Measurements from ENCODE around the gene TMEM17. TPM values are rescaled to one million over a fixed set of nuclear protein-coding genes. Genes with fewer than 3 reads are reported as not detected.
"Not testable (repeated sequence)": the region's sequence is repeated elsewhere in the genome, so short reads cannot be mapped to it uniquely, and the experiment has no call there.

TMEM17 gene
- total RNA-seq, 4 donors from 2014 or later, result 0.22 to 3.4 (median 2.0) TPM

GRCh38 chr2:62536873-62537547 lies 31.0 kb upstream of the TMEM17 start:
- WGBS, 2 donors (ENCODE audit: low coverage in 1 of 2), result 91 to 97% methylated on average over 5 of the region's 7 CpGs
- H3K36me3 ChIP-seq, result no peaks in the 10 kb centered on the region
- TF ChIP-seq POLR2A (IDR thresholded peaks at IDR 0.05) (no peak), CTCF (IDR thresholded peaks at IDR 0.05) (no peak), POLR2AphosphoS5 (IDR thresholded peaks at IDR 0.05) (no peak), EP300 (IDR thresholded peaks at IDR 0.05) (no peak)
- peaks cover 0 to 18% (median 0%) of the 10 kb centered on the region in 3 donors for H3K4me1 ChIP-seq
- H3K27me3 ChIP-seq, result no peaks in the 10 kb centered on the region
- no peak overlapping the region for H3K4me3 ChIP-seq
- ATAC-seq, result no peak
- no peak overlapping the region for H3K27ac ChIP-seq
- H3K9me3 ChIP-seq, result no peaks in the 10 kb centered on the region

- H3K27ac ChIP-seq, ATAC-seq: not testable (repeated sequence)
- WGBS, 2 donors (ENCODE audit: low coverage in 1 of 2), result 70% methylated on average over 2 of the region's 3 CpGs; no CpG with 5 or more reads in 1 of the 2 donors
Observed at GRCh38 chr2:62535521-62535920, 29.5 kb upstream of the TMEM17 start.

GRCh38 chr2:62531594-62531993 lies 25.6 kb upstream of the TMEM17 start:
- H3K4me3 ChIP-seq, result no peak overlapping the region
- no CpG with 5 or more reads among the region's 7 CpGs for WGBS, 2 donors (ENCODE audit: low coverage in 1 of 2)
- TF ChIP-seq POLR2A (IDR thresholded peaks at IDR 0.05) (no peak), POLR2AphosphoS5 (IDR thresholded peaks at IDR 0.05) (no peak)
- no peak for ATAC-seq
- no peaks in the 10 kb centered on the region for H3K36me3 ChIP-seq
- no peaks in the 10 kb centered on the region for H3K27me3 ChIP-seq
- no peak overlapping the region for H3K27ac ChIP-seq
- no peaks in the 10 kb centered on the region for H3K9me3 ChIP-seq
- H3K4me1 ChIP-seq, result peaks cover 0 to 21% (median 0%) of the 10 kb centered on the region in 3 donors

More at GRCh38 chr2:62535521-62535920, 29.5 kb upstream of the TMEM17 start:
- H3K36me3 ChIP-seq, H3K4me1 ChIP-seq, H3K27me3 ChIP-seq, H3K9me3 ChIP-seq, H3K4me3 ChIP-seq: not testable (repeated sequence)

GRCh38 chr2:62529758-62530157 lies 23.8 kb upstream of the TMEM17 start:
- Histone ChIP-seq H3K27ac (no peak overlapping the region), H3K36me3 (no peaks in the 10 kb centered on the region), H3K4me1 (peaks cover 0 to 33% (median 0%) of the 10 kb centered on the region in 3 donors), H3K9me3 (no peaks in the 10 kb centered on the region), H3K27me3 (no peaks in the 10 kb centered on the region), H3K4me3 (no peak overlapping the region)
- TF ChIP-seq EP300 (IDR thresholded peaks at IDR 0.05), result no peak
- no peak for TF ChIP-seq POLR2A (IDR thresholded peaks at IDR 0.05)
- no peak for TF ChIP-seq CTCF (IDR thresholded peaks at IDR 0.05)
- TF ChIP-seq POLR2AphosphoS5 (IDR thresholded peaks at IDR 0.05), result no peak
- ATAC-seq, result no peak

- WGBS, 2 donors (ENCODE audit: low coverage in 1 of 2), result 47 to 64% methylated on average over 3 of the region's 3 CpGs
- peak overlapping the region in 2 of 4 donors; percentile 9 to 23 for H3K27ac ChIP-seq
- H3K27me3 ChIP-seq, result no peaks in the 10 kb centered on the region
- H3K36me3 ChIP-seq, result no peaks in the 10 kb centered on the region
- no peaks in the 10 kb centered on the region for H3K9me3 ChIP-seq
- no peak overlapping the region for H3K4me3 ChIP-seq
- H3K4me1 ChIP-seq, result peaks cover 0 to 33% (median 0%) of the 10 kb centered on the region in 3 donors
- no peak for ATAC-seq
- no peak for TF ChIP-seq EP300 (IDR thresholded peaks at IDR 0.05)
- TF ChIP-seq POLR2A (IDR thresholded peaks at IDR 0.05), result no peak
- TF ChIP-seq POLR2AphosphoS5 (IDR thresholded peaks at IDR 0.05), result no peak
Observed at GRCh38 chr2:62527478-62528210, 21.6 kb upstream of the TMEM17 start.

GRCh38 chr2:62526531-62527381 lies 20.8 kb upstream of the TMEM17 start:
- no peak for ATAC-seq
- H3K4me1 ChIP-seq, result peaks cover 0 to 33% (median 0%) of the 10 kb centered on the region in 3 donors
- TF ChIP-seq POLR2AphosphoS5 (IDR thresholded peaks at IDR 0.05), result no peak
- TF ChIP-seq CTCF (IDR thresholded peaks at IDR 0.05), result no peak
- TF ChIP-seq EP300 (IDR thresholded peaks at IDR 0.05), result no peak
- TF ChIP-seq POLR2A (IDR thresholded peaks at IDR 0.05), result no peak
- H3K27me3 ChIP-seq, result no peaks in the 10 kb centered on the region
- H3K36me3 ChIP-seq, result no peaks in the 10 kb centered on the region
- H3K27ac ChIP-seq, result peak overlapping the region in 1 of 4 donors; percentile 54
- 61 to 67% methylated on average over 10 of the region's 10 CpGs for WGBS, 2 donors (ENCODE audit: low coverage in 1 of 2)
- H3K9me3 ChIP-seq, result no peaks in the 10 kb centered on the region
- no peak overlapping the region for H3K4me3 ChIP-seq

Data from gastroesophageal sphincter (tissue), 4 donors.